Ecto neural progenitor cell (in vitro differentiated cells): ENCODE measurements around the gene MUCL3.
"Not testable (repeated sequence)": the region's sequence is repeated elsewhere in the genome, so short reads cannot be mapped to it uniquely, and the experiment has no call there.

Experiments
- DNase-seq: peaks from one replicate; pipeline ENCODE4 v3.0.0-alpha.2; 2018; ENCODE audit warnings: low spot score

MUCL3 gene

GRCh38 chr6:30979690-30980089 is 38.9 kb downstream of the MUCL3 start:
- no peak for DNase-seq

GRCh38 chr6:30981942-30982772 is 41.4 kb downstream of the MUCL3 start:
- peak; percentile 70 for DNase-seq

- DNase-seq, result no peak
Measured at GRCh38 chr6:30983439-30983838, 42.7 kb downstream of the MUCL3 start, which contains the start of gene MUC21. Gene MUC21, plus strand, starts transcription at chr6:30983718. Its CDS starts 241 bp downstream, at chr6:30983959.

GRCh38 chr6:30985490-30985889 is 44.7 kb downstream of the MUCL3 start:
- no peak for DNase-seq

- DNase-seq, result no peak
Measured at GRCh38 chr6:30987304-30987703, 46.5 kb downstream of the MUCL3 start.

GRCh38 chr6:30988209-30988825 is 47.5 kb downstream of the MUCL3 start:
- no peak for DNase-seq

- DNase-seq, result no peak
Measured at GRCh38 chr6:30990422-30991086, 49.8 kb downstream of the MUCL3 start.

GRCh38 chr6:30991891-30992290 is 51.1 kb downstream of the MUCL3 start:
- no peak for DNase-seq

GRCh38 chr6:30997301-30997700 is 56.5 kb downstream of the MUCL3 start:
- no peak for DNase-seq

GRCh38 chr6:30998785-30999184 is 58.0 kb downstream of the MUCL3 start:
- no peak for DNase-seq

GRCh38 chr6:31000067-31000860 is 59.5 kb downstream of the MUCL3 start:
- not testable (repeated sequence) for DNase-seq

GRCh38 chr6:31001281-31001888 is 60.6 kb downstream of the MUCL3 start:
- DNase-seq, result no peak

- no peak for DNase-seq
Measured at GRCh38 chr6:31002471-31002870, 61.7 kb downstream of the MUCL3 start.
